ENCODE data around the gene VANGL2. TPM values are rescaled to one million over a fixed set of nuclear protein-coding genes. Genes with fewer than 3 reads are reported as not detected.

Gene VANGL2
- total and polyA plus RNA-seq, 2 experiments from 2014 or later, result 17.7 to 51.3 TPM

DNA sequence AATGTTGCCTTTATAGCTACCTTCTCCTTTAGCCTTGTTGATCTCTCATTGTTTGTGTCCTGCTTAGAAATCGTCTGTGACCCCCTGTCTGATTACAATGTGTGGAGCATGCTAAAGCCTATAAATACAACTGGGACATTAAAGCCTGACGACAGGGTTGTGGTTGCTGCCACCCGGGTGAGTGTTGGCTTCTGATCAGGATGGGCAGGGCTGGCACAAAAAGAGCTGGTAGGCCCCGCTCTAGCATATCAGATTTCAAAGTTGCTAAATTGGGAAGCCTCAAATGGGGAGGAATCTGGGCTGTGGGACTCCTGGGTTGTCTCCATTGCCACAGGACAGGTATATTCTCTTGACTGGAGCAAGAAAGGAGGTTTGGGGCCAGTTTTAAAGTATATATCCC is 48.7 kb upstream of the VANGL2 start:
- DNase-seq (ENCODE audit: low spot score), result no peak
- Mint-ChIP-seq H3K27ac (no peak overlapping the region), H3K36me3 (ENCODE audit: low read depth) (peaks cover 73% of the 10 kb centered on the region), H3K4me3 (no peak overlapping the region), H3K27me3 (ENCODE audit: insufficient read depth, low read depth, poor library complexity) (peaks cover 2% of the 10 kb centered on the region), H3K9me3 (no peaks in the 10 kb centered on the region), H3K4me1 (no peaks in the 10 kb centered on the region)
- H4K20me1 ChIP-seq (replicated peaks; ENCODE audit: insufficient read depth), result no peaks in the 10 kb centered on the region; the same call in 1 of the 2 replicates
- ATAC-seq, result no peak
- H2AFZ ChIP-seq, result no peak overlapping the region
- H3K36me3 ChIP-seq (ENCODE audit: insufficient read depth), result peaks cover 38% of the 10 kb centered on the region
- no peak overlapping the region for H3K27ac ChIP-seq (ENCODE audit: low read depth)
- H3K27me3 ChIP-seq (ENCODE audit: insufficient read depth), result no peaks in the 10 kb centered on the region
- 0 out of 2 replicates have a peak, but pooled peaks cover 3% of the 10 kb centered on the region for H3F3A ChIP-seq (replicated peaks; ENCODE audit: low read depth)
- H3K79me2 ChIP-seq (replicated peaks; ENCODE audit: insufficient read depth), result no peaks in the 10 kb centered on the region
- H3K4me2 ChIP-seq, result no peak overlapping the region
- H3K4me1 ChIP-seq (ENCODE audit: insufficient read depth), result no peaks in the 10 kb centered on the region
- TF ChIP-seq EZH2phosphoT487 (IDR thresholded peaks at IDR 0.05; ENCODE audit: unreplicated experiment) (no peak), CREB1 (CRISPR knock-in tag; IDR thresholded peaks at IDR 0.05; ENCODE audit: low read depth) (no peak), POLR2AphosphoS5 (IDR thresholded peaks at IDR 0.05; ENCODE audit: low read depth) (no peak), ZNF331 (CRISPR knock-in tag; IDR thresholded peaks at IDR 0.05; ENCODE audit: low read depth) (no peak), EZH2 (IDR thresholded peaks at IDR 0.05; ENCODE audit: low read depth, unreplicated experiment) (no peak), STAT1 (IDR thresholded peaks at IDR 0.05; ENCODE audit: unreplicated experiment) (no peak), NANOG (IDR thresholded peaks at IDR 0.05; ENCODE audit: borderline replicate concordance) (no peak), JUNB (IDR thresholded peaks at IDR 0.05; ENCODE audit: unreplicated experiment) (no peak), ZNF114 (CRISPR knock-in tag; IDR thresholded peaks at IDR 0.05) (no peak)
- TF ChIP-seq, protein P1, sequence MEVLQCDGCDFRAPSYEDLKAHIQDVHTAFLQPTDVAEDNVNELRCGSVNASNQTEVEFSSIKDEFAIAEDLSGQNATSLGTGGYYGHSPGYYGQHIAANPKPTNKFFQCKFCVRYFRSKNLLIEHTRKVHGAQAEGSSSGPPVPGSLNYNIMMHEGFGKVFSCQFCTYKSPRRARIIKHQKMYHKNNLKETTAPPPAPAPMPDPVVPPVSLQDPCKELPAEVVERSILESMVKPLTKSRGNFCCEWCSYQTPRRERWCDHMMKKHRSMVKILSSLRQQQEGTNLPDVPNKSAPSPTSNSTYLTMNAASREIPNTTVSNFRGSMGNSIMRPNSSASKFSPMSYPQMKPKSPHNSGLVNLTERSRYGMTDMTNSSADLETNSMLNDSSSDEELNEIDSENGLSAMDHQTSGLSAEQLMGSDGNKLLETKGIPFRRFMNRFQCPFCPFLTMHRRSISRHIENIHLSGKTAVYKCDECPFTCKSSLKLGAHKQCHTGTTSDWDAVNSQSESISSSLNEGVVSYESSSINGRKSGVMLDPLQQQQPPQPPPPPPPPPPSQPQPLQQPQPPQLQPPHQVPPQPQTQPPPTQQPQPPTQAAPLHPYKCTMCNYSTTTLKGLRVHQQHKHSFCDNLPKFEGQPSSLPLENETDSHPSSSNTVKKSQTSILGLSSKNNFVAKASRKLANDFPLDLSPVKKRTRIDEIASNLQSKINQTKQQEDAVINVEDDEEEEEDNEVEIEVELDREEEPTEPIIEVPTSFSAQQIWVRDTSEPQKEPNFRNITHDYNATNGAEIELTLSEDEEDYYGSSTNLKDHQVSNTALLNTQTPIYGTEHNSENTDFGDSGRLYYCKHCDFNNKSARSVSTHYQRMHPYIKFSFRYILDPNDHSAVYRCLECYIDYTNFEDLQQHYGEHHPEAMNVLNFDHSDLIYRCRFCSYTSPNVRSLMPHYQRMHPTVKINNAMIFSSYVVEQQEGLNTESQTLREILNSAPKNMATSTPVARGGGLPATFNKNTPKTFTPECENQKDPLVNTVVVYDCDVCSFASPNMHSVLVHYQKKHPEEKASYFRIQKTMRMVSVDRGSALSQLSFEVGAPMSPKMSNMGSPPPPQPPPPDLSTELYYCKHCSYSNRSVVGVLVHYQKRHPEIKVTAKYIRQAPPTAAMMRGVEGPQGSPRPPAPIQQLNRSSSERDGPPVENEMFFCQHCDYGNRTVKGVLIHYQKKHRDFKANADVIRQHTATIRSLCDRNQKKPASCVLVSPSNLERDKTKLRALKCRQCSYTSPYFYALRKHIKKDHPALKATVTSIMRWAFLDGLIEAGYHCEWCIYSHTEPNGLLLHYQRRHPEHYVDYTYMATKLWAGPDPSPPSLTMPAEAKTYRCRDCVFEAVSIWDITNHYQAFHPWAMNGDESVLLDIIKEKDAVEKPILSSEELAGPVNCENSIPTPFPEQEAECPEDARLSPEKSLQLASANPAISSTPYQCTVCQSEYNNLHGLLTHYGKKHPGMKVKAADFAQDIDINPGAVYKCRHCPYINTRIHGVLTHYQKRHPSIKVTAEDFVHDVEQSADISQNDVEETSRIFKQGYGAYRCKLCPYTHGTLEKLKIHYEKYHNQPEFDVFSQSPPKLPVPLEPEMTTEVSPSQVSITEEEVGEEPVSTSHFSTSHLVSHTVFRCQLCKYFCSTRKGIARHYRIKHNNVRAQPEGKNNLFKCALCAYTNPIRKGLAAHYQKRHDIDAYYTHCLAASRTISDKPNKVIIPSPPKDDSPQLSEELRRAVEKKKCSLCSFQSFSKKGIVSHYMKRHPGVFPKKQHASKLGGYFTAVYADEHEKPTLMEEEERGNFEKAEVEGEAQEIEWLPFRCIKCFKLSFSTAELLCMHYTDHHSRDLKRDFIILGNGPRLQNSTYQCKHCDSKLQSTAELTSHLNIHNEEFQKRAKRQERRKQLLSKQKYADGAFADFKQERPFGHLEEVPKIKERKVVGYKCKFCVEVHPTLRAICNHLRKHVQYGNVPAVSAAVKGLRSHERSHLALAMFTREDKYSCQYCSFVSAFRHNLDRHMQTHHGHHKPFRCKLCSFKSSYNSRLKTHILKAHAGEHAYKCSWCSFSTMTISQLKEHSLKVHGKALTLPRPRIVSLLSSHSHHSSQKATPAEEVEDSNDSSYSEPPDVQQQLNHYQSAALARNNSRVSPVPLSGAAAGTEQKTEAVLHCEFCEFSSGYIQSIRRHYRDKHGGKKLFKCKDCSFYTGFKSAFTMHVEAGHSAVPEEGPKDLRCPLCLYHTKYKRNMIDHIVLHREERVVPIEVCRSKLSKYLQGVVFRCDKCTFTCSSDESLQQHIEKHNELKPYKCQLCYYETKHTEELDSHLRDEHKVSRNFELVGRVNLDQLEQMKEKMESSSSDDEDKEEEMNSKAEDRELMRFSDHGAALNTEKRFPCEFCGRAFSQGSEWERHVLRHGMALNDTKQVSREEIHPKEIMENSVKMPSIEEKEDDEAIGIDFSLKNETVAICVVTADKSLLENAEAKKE (CRISPR knock-in tag; IDR thresholded peaks at IDR 0.05), result no peak
- TF ChIP-seq, protein P2, sequence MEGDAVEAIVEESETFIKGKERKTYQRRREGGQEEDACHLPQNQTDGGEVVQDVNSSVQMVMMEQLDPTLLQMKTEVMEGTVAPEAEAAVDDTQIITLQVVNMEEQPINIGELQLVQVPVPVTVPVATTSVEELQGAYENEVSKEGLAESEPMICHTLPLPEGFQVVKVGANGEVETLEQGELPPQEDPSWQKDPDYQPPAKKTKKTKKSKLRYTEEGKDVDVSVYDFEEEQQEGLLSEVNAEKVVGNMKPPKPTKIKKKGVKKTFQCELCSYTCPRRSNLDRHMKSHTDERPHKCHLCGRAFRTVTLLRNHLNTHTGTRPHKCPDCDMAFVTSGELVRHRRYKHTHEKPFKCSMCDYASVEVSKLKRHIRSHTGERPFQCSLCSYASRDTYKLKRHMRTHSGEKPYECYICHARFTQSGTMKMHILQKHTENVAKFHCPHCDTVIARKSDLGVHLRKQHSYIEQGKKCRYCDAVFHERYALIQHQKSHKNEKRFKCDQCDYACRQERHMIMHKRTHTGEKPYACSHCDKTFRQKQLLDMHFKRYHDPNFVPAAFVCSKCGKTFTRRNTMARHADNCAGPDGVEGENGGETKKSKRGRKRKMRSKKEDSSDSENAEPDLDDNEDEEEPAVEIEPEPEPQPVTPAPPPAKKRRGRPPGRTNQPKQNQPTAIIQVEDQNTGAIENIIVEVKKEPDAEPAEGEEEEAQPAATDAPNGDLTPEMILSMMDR (conservative IDR thresholded peaks at IDR 0.05; ENCODE audit: low read depth in 2 of 2), result no peak
- TF ChIP-seq, protein P3, sequence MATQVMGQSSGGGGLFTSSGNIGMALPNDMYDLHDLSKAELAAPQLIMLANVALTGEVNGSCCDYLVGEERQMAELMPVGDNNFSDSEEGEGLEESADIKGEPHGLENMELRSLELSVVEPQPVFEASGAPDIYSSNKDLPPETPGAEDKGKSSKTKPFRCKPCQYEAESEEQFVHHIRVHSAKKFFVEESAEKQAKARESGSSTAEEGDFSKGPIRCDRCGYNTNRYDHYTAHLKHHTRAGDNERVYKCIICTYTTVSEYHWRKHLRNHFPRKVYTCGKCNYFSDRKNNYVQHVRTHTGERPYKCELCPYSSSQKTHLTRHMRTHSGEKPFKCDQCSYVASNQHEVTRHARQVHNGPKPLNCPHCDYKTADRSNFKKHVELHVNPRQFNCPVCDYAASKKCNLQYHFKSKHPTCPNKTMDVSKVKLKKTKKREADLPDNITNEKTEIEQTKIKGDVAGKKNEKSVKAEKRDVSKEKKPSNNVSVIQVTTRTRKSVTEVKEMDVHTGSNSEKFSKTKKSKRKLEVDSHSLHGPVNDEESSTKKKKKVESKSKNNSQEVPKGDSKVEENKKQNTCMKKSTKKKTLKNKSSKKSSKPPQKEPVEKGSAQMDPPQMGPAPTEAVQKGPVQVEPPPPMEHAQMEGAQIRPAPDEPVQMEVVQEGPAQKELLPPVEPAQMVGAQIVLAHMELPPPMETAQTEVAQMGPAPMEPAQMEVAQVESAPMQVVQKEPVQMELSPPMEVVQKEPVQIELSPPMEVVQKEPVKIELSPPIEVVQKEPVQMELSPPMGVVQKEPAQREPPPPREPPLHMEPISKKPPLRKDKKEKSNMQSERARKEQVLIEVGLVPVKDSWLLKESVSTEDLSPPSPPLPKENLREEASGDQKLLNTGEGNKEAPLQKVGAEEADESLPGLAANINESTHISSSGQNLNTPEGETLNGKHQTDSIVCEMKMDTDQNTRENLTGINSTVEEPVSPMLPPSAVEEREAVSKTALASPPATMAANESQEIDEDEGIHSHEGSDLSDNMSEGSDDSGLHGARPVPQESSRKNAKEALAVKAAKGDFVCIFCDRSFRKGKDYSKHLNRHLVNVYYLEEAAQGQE (IDR thresholded peaks at IDR 0.05; ENCODE audit: unreplicated experiment), result no peak
- TF ChIP-seq, protein P4, sequence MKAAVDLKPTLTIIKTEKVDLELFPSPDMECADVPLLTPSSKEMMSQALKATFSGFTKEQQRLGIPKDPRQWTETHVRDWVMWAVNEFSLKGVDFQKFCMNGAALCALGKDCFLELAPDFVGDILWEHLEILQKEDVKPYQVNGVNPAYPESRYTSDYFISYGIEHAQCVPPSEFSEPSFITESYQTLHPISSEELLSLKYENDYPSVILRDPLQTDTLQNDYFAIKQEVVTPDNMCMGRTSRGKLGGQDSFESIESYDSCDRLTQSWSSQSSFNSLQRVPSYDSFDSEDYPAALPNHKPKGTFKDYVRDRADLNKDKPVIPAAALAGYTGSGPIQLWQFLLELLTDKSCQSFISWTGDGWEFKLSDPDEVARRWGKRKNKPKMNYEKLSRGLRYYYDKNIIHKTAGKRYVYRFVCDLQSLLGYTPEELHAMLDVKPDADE (IDR thresholded peaks at IDR 0.05), result no peak
- H3K9me2 ChIP-seq (ENCODE audit: insufficient read depth), result no peaks in the 10 kb centered on the region
- H3K4me3 ChIP-seq, result no peak overlapping the region

Data from GM23338 (cell line).